GM12878 (cell line): ENCODE measurements around the gene EMP1.

ENCODE experiments used
- IRF3 ChIP-seq: fragments of 450-650 bp; IDR thresholded peaks from 2 replicates; pipeline ENCODE4 v1.6.1; 2014; ENCODE audit warnings: mild to moderate bottlenecking
- JUNB ChIP-seq: IDR thresholded peaks from 2 replicates; pipeline ENCODE4 v1.6.1; 2016; ENCODE audit warnings: antibody characterized with exemption, mild to moderate bottlenecking
- MAX ChIP-seq: IDR thresholded peaks from 2 replicates; pipeline ENCODE4 v1.6.1; 2012; ENCODE audit warnings: low read depth, low read length, improper control_type of control experiment
- NBN ChIP-seq: fragments of 450-650 bp; IDR thresholded peaks from 2 replicates; pipeline ENCODE4 v1.6.1; 2016
- POLR2AphosphoS5 ChIP-seq: IDR thresholded peaks from 2 replicates; pipeline ENCODE4 v1.6.1; 2011; ENCODE audit warnings: mild to moderate bottlenecking, low read length, inconsistent platforms
- RAD21 ChIP-seq: IDR thresholded peaks from 2 replicates; pipeline ENCODE4 v1.6.1; 2011; ENCODE audit warnings: mild to moderate bottlenecking, low read depth, low read length, moderate library complexity; ENCODE audit not compliant: insufficient read depth
- RFX5 ChIP-seq: IDR thresholded peaks from 2 replicates; pipeline ENCODE4 v1.6.1; 2011; ENCODE audit warnings: low read depth, low read length, improper control_type of control experiment
- SIN3A ChIP-seq: IDR thresholded peaks from 2 replicates; pipeline ENCODE4 v1.6.1; 2012; ENCODE audit warnings: low read depth, low read length, improper control_type of control experiment
- SP1 ChIP-seq: IDR thresholded peaks from one replicate; pipeline ENCODE4 v1.6.1; 2011; ENCODE audit warnings: low read depth, low read length
- TBL1XR1 ChIP-seq: IDR thresholded peaks from 2 replicates; pipeline ENCODE4 v1.6.1; 2012; ENCODE audit warnings: low read depth, low read length, improper control_type of control experiment
- TF ChIP-seq, protein P1 (sequence below), 3 experiments: IDR thresholded peaks in 2 of 3; conservative IDR thresholded peaks in 1 of 3; 2 replicates each; pipeline ENCODE4 v1.5.1; 2011; ENCODE audit warnings: low read depth in 3 of 3, low read length in 3 of 3, mild to moderate bottlenecking in 3 of 3, control low read depth in 2 of 3, moderate library complexity in 2 of 3, inconsistent platforms in 1 of 3, mixed read lengths in 1 of 3; ENCODE audit not compliant: control insufficient read depth in 2 of 3, insufficient read depth in 1 of 3; ENCODE audit errors: extremely low read depth in 1 of 3
- TF ChIP-seq, protein P2 (sequence below): IDR thresholded peaks from 2 replicates; pipeline ENCODE4 v1.6.1; 2012; ENCODE audit warnings: low read length, inconsistent platforms

- TF ChIP-seq, protein P1, sequence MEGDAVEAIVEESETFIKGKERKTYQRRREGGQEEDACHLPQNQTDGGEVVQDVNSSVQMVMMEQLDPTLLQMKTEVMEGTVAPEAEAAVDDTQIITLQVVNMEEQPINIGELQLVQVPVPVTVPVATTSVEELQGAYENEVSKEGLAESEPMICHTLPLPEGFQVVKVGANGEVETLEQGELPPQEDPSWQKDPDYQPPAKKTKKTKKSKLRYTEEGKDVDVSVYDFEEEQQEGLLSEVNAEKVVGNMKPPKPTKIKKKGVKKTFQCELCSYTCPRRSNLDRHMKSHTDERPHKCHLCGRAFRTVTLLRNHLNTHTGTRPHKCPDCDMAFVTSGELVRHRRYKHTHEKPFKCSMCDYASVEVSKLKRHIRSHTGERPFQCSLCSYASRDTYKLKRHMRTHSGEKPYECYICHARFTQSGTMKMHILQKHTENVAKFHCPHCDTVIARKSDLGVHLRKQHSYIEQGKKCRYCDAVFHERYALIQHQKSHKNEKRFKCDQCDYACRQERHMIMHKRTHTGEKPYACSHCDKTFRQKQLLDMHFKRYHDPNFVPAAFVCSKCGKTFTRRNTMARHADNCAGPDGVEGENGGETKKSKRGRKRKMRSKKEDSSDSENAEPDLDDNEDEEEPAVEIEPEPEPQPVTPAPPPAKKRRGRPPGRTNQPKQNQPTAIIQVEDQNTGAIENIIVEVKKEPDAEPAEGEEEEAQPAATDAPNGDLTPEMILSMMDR (IDR thresholded peaks at IDR 0.05 in 2 of 3, conservative IDR thresholded peaks at IDR 0.05 in 1 of 3; ENCODE audit: control insufficient read depth in 2 of 3, extremely low read depth in 1 of 3, insufficient read depth in 1 of 3, low read depth in 3 of 3, low read length in 3 of 3), result no peak
- TF ChIP-seq, protein P2, sequence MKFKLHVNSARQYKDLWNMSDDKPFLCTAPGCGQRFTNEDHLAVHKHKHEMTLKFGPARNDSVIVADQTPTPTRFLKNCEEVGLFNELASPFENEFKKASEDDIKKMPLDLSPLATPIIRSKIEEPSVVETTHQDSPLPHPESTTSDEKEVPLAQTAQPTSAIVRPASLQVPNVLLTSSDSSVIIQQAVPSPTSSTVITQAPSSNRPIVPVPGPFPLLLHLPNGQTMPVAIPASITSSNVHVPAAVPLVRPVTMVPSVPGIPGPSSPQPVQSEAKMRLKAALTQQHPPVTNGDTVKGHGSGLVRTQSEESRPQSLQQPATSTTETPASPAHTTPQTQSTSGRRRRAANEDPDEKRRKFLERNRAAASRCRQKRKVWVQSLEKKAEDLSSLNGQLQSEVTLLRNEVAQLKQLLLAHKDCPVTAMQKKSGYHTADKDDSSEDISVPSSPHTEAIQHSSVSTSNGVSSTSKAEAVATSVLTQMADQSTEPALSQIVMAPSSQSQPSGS, result no peak
- TF ChIP-seq MAX, result no peak
- no peak for TF ChIP-seq JUNB
- no peak for TF ChIP-seq SP1
- TF ChIP-seq NBN, result no peak
- no peak for TF ChIP-seq POLR2AphosphoS5
- TF ChIP-seq IRF3, result no peak
- TF ChIP-seq RAD21, result no peak
- no peak for TF ChIP-seq SIN3A
- no peak for TF ChIP-seq RFX5
- TF ChIP-seq TBL1XR1, result no peak
Measured at GRCh38 chr12:13154831-13155230, 41.7 kb upstream of the EMP1 start.
